ENCODE measurements around the gene TPRX1. TPM values are rescaled to one million over a fixed set of nuclear protein-coding genes. Genes with fewer than 3 reads are reported as not detected.

Gene TPRX1
- total RNA-seq, 1 experiment from 2014 or later, result not detected

- no peaks in the 10 kb centered on the region for H3K9me2 ChIP-seq (ENCODE audit: insufficient read depth)
- H3K36me3 ChIP-seq (ENCODE audit: low read depth), result no peaks in the 10 kb centered on the region
- CTCF ChIA-PET, result no interaction called here
- BruUV-seq (replicated peaks), result no TSS peak
- POLR2A ChIA-PET (ENCODE audit: unreplicated experiment), result interaction anchor here (0.5 to 0.6 kb wide), 2 partner anchors 494 to 650 kb away, joined by 4 to 19 read pairs; partner anchors contain the start of gene INAFM1
- intact Hi-C loops (cut with micrococcal nuclease; ENCODE audit: unreplicated experiment), result no loop called here
- no peaks in the 10 kb centered on the region for H3K9me3 ChIP-seq (ENCODE audit: insufficient read depth, low read depth)
- no peak overlapping the region for H3K4me2 ChIP-seq
- H2AFZ ChIP-seq, result no peak overlapping the region
- no peak for TF ChIP-seq CTCF (conservative IDR thresholded peaks at IDR 0.05)
- TF ChIP-seq EZH2 (IDR thresholded peaks at IDR 0.05; ENCODE audit: low read depth), result no peak
- no peaks in the 10 kb centered on the region for H4K20me1 ChIP-seq (ENCODE audit: insufficient read depth)
- H3K4me3 ChIP-seq, result no peak overlapping the region
- peaks cover 22% of the 10 kb centered on the region; the same call in 1 of the 2 replicates for H3F3A ChIP-seq (ENCODE audit: insufficient read depth, low read depth)
- H3K27me3 ChIP-seq (ENCODE audit: insufficient read depth, low read depth), result no peaks in the 10 kb centered on the region
- H3K79me2 ChIP-seq (ENCODE audit: low read depth), result no peaks in the 10 kb centered on the region
- no peak for DNase-seq
- no peaks in the 10 kb centered on the region for H3K4me1 ChIP-seq (replicated peaks; ENCODE audit: insufficient read depth)
- H3K27ac ChIP-seq, result no peak overlapping the region
Measured at GRCh38 chr19:47768604-47769003, 35.7 kb downstream of the TPRX1 start.

GRCh38 chr19:47767349-47767748 lies 37.0 kb downstream of the TPRX1 start:
- Histone ChIP-seq H3F3A (ENCODE audit: insufficient read depth, low read depth) (peaks cover 34% of the 10 kb centered on the region; the same call in 1 of the 2 replicates), H3K4me2 (no peak overlapping the region), H3K9me2 (ENCODE audit: insufficient read depth) (no peaks in the 10 kb centered on the region), H3K79me2 (ENCODE audit: low read depth) (no peaks in the 10 kb centered on the region), H3K27me3 (ENCODE audit: insufficient read depth, low read depth) (no peaks in the 10 kb centered on the region), H3K36me3 (ENCODE audit: low read depth) (no peaks in the 10 kb centered on the region), H3K4me1 (replicated peaks; ENCODE audit: insufficient read depth) (no peaks in the 10 kb centered on the region), H2AFZ (no peak overlapping the region), H3K9me3 (ENCODE audit: insufficient read depth, low read depth) (no peaks in the 10 kb centered on the region), H3K27ac (no peak overlapping the region), H4K20me1 (ENCODE audit: insufficient read depth) (no peaks in the 10 kb centered on the region), H3K4me3 (no peak overlapping the region)
- no peak for TF ChIP-seq CTCF (conservative IDR thresholded peaks at IDR 0.05)
- no peak for TF ChIP-seq EZH2 (IDR thresholded peaks at IDR 0.05; ENCODE audit: low read depth)
- BruUV-seq (replicated peaks), result no TSS peak
- CTCF ChIA-PET, result interaction anchor here (0.5 to 0.7 kb wide), 2 partner anchors 33 to 330 kb away, joined by 4 to 9 read pairs; no protein-coding TSS in a partner anchor
- POLR2A ChIA-PET (ENCODE audit: unreplicated experiment), result interaction anchor here (0.5 kb wide), 1 partner anchor 42 kb away, joined by 9 read pairs; no protein-coding TSS in a partner anchor
- no peak for DNase-seq
- intact Hi-C loops (cut with micrococcal nuclease; ENCODE audit: unreplicated experiment), result no loop called here

GRCh38 chr19:47766670-47767069 lies 37.7 kb downstream of the TPRX1 start:
- no peak for TF ChIP-seq CTCF (conservative IDR thresholded peaks at IDR 0.05)
- TF ChIP-seq EZH2 (IDR thresholded peaks at IDR 0.05; ENCODE audit: low read depth), result no peak
- H3F3A ChIP-seq (ENCODE audit: insufficient read depth, low read depth), result peaks cover 37% of the 10 kb centered on the region; the same call in 1 of the 2 replicates
- no peak overlapping the region for H3K4me3 ChIP-seq
- H3K9me3 ChIP-seq (ENCODE audit: insufficient read depth, low read depth), result no peaks in the 10 kb centered on the region
- no peak for DNase-seq
- no peaks in the 10 kb centered on the region for H3K79me2 ChIP-seq (ENCODE audit: low read depth)
- no TSS peak for BruUV-seq (replicated peaks)
- H3K27ac ChIP-seq, result no peak overlapping the region
- ChIA-PET POLR2A (ENCODE audit: unreplicated experiment) (no interaction called here), CTCF (no interaction called here)
- no peak overlapping the region for H3K4me2 ChIP-seq
- H3K9me2 ChIP-seq (ENCODE audit: insufficient read depth), result no peaks in the 10 kb centered on the region
- intact Hi-C loops (cut with micrococcal nuclease; ENCODE audit: unreplicated experiment), result loop anchor here (1.0 kb wide), 1 partner anchor 97 kb away; no protein-coding TSS in a partner anchor
- H3K27me3 ChIP-seq (ENCODE audit: insufficient read depth, low read depth), result no peaks in the 10 kb centered on the region
- no peaks in the 10 kb centered on the region for H3K4me1 ChIP-seq (replicated peaks; ENCODE audit: insufficient read depth)
- no peak overlapping the region for H2AFZ ChIP-seq
- no peaks in the 10 kb centered on the region for H3K36me3 ChIP-seq (ENCODE audit: low read depth)
- H4K20me1 ChIP-seq (ENCODE audit: insufficient read depth), result no peaks in the 10 kb centered on the region
